Activated CD8-positive, alpha-beta T cell treated with anti-CD3 and anti-CD28 coated beads for 36 hours (primary cell): ENCODE results near the gene AHCTF1. TPM values are rescaled to one million over a fixed set of nuclear protein-coding genes. Genes with fewer than 3 reads are reported as not detected.

Experiments
- ATAC-seq: fragments of 200-7000 bp; cut with Tn5 transposase; one replicate; pipeline ENCODE4 v1.10.0; 2021; ENCODE audit warnings: mild to moderate bottlenecking, moderate library complexity
- CTCF ChIA-PET: fragments of 350-600 bp; sonication (Branson Sonifier 250); formaldehyde crosslinking; loops from one replicate; lab custom pipeline; 2021; ENCODE audit warnings: antibody characterized with exemption; lab: Charles Lee
- POLR2A ChIA-PET: fragments of 350-600 bp; sonication (Branson Sonifier 250); formaldehyde crosslinking; loops from one replicate; lab custom pipeline; 2021; ENCODE audit warnings: antibody characterized with exemption; lab: Charles Lee
- DNase-seq: peaks from one replicate; pipeline ENCODE4 v3.0.0-alpha.2; 2020
- H3K27ac Mint-ChIP-seq: one replicate; pipeline ENCODE4 v1.8.0; 2021; ENCODE audit warnings: mild to moderate bottlenecking, mixed read lengths
- H3K27me3 Mint-ChIP-seq: one replicate; pipeline ENCODE4 v1.8.0; 2021; ENCODE audit warnings: mixed read lengths
- H3K36me3 Mint-ChIP-seq: one replicate; pipeline ENCODE4 v1.8.0; 2021; ENCODE audit warnings: low read depth, mixed read lengths
- H3K4me1 Mint-ChIP-seq: one replicate; pipeline ENCODE4 v1.8.0; 2021; ENCODE audit warnings: low read depth, mixed read lengths
- H3K4me3 Mint-ChIP-seq: one replicate; pipeline ENCODE4 v1.8.0; 2021; ENCODE audit warnings: mild to moderate bottlenecking, moderate library complexity, mixed read lengths
- H3K9me3 Mint-ChIP-seq: one replicate; pipeline ENCODE4 v1.8.0; 2021; ENCODE audit warnings: mixed read lengths
- CTCF ChIP-seq: fragments of 200-600 bp; IDR thresholded peaks from one replicate; pipeline ENCODE4 v1.8.0; 2022; ENCODE audit warnings: antibody characterized with exemption, mild to moderate bottlenecking
- intact Hi-C: fragments of 100-400 bp; cut with micrococcal nuclease; formaldehyde crosslinking; loops from one replicate; pipeline ENCODE4 v1.10.0; 2022
- total RNA-seq, 2 experiments: library from RNA; stranded (reverse); gene quantifications; one replicate each; pipeline ENCODE4 v1.2.3, GENCODE V29; 2021

Gene AHCTF1
- total RNA-seq = 10 to 100 TPM; 42.4 to 45.3 TPM

- DNase-seq (peak; percentile 95), ATAC-seq (peak; percentile 94)
- no peaks in the 10 kb centered on the region for H3K27me3 Mint-ChIP-seq
- H3K4me1 Mint-ChIP-seq = peaks cover 26% of the 10 kb centered on the region
- peak within 1 kb of the TSS; percentile 99 for H3K27ac Mint-ChIP-seq
- peak within 1 kb of the TSS; percentile 99 for H3K4me3 Mint-ChIP-seq
- peaks cover 34% of the 10 kb centered on the region for H3K36me3 Mint-ChIP-seq
- ChIA-PET CTCF (interaction anchor here (1.6 kb wide), 1 partner anchor 28 kb away, joined by 3 read pairs; no protein-coding TSS in a partner anchor), POLR2A (interaction anchor here (0.6 to 1.5 kb wide), 3 partner anchors 97 to 391 kb away, joined by 3 read pairs; no protein-coding TSS in a partner anchor)
- no peak for TF ChIP-seq CTCF
- peaks cover 1% of the 10 kb centered on the region for H3K9me3 Mint-ChIP-seq
- intact Hi-C loops = no loop called here
Measured at GRCh38 chr1:246931549-246932365, at the start of gene AHCTF1. Gene AHCTF1 (minus strand): TSS chr1:246931948. CDS start chr1:246918370, 13,578 bp downstream.

GRCh38 chr1:246978785-246979184, 47.0 kb upstream of the AHCTF1 start:
- Mint-ChIP-seq H3K27ac (no peak overlapping the region), H3K4me1 (no peaks in the 10 kb centered on the region), H3K27me3 (no peaks in the 10 kb centered on the region), H3K36me3 (peaks cover 11% of the 10 kb centered on the region), H3K4me3 (no peak overlapping the region), H3K9me3 (peaks cover 37% of the 10 kb centered on the region)
- ChIA-PET CTCF (no interaction called here), POLR2A (interaction anchor here (1.3 kb wide), 1 partner anchor 30 kb away, joined by 4 read pairs; no protein-coding TSS in a partner anchor)
- no peak for ATAC-seq
- no peak for DNase-seq
- intact Hi-C loops = no loop called here
- no peak for TF ChIP-seq CTCF

GRCh38 chr1:246978281-246978680, 46.5 kb upstream of the AHCTF1 start:
- H3K27me3 Mint-ChIP-seq = no peaks in the 10 kb centered on the region
- ChIA-PET POLR2A (interaction anchor here (1.3 kb wide), 1 partner anchor 31 kb away, joined by 4 read pairs; no protein-coding TSS in a partner anchor), CTCF (no interaction called here)
- ATAC-seq (no peak), DNase-seq (no peak)
- intact Hi-C loops = no loop called here
- TF ChIP-seq CTCF = no peak
- no peaks in the 10 kb centered on the region for H3K4me1 Mint-ChIP-seq
- H3K36me3 Mint-ChIP-seq = peaks cover 11% of the 10 kb centered on the region
- no peak overlapping the region for H3K27ac Mint-ChIP-seq
- H3K4me3 Mint-ChIP-seq = no peak overlapping the region
- peaks cover 37% of the 10 kb centered on the region for H3K9me3 Mint-ChIP-seq

- no peaks in the 10 kb centered on the region for H3K27me3 Mint-ChIP-seq
- CTCF ChIA-PET = interaction anchor here (0.6 to 1.6 kb wide), 7 partner anchors 11 to 466 kb away, joined by 3 to 9 read pairs (median 4); no protein-coding TSS in a partner anchor
- no peak for ATAC-seq
- H3K27ac Mint-ChIP-seq = no peak overlapping the region
- H3K36me3 Mint-ChIP-seq = peaks cover 6% of the 10 kb centered on the region
- POLR2A ChIA-PET = no interaction called here
- TF ChIP-seq CTCF = no peak
- no peak for DNase-seq
- no peak overlapping the region for H3K4me3 Mint-ChIP-seq
- H3K9me3 Mint-ChIP-seq = peaks cover 14% of the 10 kb centered on the region
- intact Hi-C loops = no loop called here
- no peaks in the 10 kb centered on the region for H3K4me1 Mint-ChIP-seq
Measured at GRCh38 chr1:246971969-246972368, 40.2 kb upstream of the AHCTF1 start.
